K562 (cell line): ENCODE measurements around the gene PPIL1. TPM values are rescaled to one million over a fixed set of nuclear protein-coding genes. Genes with fewer than 3 reads are reported as not detected.

Experiments
- polyA plus RNA-seq, 8 experiments: library from polyadenylated mRNA; depleted of rRNA in 4 of 8; stranded (reverse) in 5 of 8; unstranded in 3 of 8; fragments of >200 nt; fragmentation: Nextera tagmentation in 2 of 8; fragmentation: Illumina TruSeq in 1 of 8; extraction: Ambion mirVana in 2 of 8; extraction: Trizol in 1 of 8; gene quantifications; 2 replicates each; pipeline versions ENCODE4 v1.2.1 to v1.2.3, GENCODE V29; 2011 to 2014; ENCODE audit warnings: inconsistent platforms in 1 of 8, missing spikeins in 1 of 8
- total RNA-seq, 7 experiments: library from RNA; depleted of rRNA in 6 of 7; stranded (reverse); fragments of >200 nt in 6 of 7; fragmentation: Illumina TruSeq in 2 of 7; extraction: Trizol in 2 of 7; gene quantifications; 2 replicates each; pipeline versions ENCODE4 v1.2.1 to v1.2.3, GENCODE V29; 2011 to 2021; ENCODE audit warnings: low replicate concordance in 1 of 7
- TF ChIP-seq, protein P1 (sequence below): fragments of 200-600 bp; sonication (generic); IDR thresholded peaks from one replicate; pipeline ENCODE4 v1.6.1; 2012; ENCODE audit warnings: mild to moderate bottlenecking, low read depth, low read length, inconsistent platforms

The PPIL1 gene
- total and polyA plus RNA-seq, 9 of the 15 experiments (the other 6 are each of a cell fraction or from before 2014, with no cell fraction given) = 65.8 to 205 (median 130) TPM

DNA sequence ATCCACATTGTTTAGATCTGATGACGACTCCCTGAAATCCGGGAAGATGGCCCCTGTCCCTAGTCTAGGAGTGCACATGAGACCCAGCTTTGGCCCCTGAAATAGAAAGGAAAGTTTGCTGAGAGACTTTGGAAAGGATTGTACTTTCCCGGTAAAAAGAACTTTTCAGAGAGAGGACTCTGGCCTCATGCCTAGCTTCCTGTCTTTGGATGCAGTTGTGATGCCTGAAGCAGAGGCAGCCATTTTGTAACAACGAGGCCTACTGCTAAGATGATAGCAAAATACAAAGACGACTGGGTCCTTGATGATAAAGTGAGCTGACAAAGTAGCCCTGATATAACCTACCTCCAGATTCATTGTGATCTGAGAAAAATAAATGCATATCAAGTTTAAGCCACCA, 42.3 kb downstream of the PPIL1 start (continued):
- TF ChIP-seq, protein P1, sequence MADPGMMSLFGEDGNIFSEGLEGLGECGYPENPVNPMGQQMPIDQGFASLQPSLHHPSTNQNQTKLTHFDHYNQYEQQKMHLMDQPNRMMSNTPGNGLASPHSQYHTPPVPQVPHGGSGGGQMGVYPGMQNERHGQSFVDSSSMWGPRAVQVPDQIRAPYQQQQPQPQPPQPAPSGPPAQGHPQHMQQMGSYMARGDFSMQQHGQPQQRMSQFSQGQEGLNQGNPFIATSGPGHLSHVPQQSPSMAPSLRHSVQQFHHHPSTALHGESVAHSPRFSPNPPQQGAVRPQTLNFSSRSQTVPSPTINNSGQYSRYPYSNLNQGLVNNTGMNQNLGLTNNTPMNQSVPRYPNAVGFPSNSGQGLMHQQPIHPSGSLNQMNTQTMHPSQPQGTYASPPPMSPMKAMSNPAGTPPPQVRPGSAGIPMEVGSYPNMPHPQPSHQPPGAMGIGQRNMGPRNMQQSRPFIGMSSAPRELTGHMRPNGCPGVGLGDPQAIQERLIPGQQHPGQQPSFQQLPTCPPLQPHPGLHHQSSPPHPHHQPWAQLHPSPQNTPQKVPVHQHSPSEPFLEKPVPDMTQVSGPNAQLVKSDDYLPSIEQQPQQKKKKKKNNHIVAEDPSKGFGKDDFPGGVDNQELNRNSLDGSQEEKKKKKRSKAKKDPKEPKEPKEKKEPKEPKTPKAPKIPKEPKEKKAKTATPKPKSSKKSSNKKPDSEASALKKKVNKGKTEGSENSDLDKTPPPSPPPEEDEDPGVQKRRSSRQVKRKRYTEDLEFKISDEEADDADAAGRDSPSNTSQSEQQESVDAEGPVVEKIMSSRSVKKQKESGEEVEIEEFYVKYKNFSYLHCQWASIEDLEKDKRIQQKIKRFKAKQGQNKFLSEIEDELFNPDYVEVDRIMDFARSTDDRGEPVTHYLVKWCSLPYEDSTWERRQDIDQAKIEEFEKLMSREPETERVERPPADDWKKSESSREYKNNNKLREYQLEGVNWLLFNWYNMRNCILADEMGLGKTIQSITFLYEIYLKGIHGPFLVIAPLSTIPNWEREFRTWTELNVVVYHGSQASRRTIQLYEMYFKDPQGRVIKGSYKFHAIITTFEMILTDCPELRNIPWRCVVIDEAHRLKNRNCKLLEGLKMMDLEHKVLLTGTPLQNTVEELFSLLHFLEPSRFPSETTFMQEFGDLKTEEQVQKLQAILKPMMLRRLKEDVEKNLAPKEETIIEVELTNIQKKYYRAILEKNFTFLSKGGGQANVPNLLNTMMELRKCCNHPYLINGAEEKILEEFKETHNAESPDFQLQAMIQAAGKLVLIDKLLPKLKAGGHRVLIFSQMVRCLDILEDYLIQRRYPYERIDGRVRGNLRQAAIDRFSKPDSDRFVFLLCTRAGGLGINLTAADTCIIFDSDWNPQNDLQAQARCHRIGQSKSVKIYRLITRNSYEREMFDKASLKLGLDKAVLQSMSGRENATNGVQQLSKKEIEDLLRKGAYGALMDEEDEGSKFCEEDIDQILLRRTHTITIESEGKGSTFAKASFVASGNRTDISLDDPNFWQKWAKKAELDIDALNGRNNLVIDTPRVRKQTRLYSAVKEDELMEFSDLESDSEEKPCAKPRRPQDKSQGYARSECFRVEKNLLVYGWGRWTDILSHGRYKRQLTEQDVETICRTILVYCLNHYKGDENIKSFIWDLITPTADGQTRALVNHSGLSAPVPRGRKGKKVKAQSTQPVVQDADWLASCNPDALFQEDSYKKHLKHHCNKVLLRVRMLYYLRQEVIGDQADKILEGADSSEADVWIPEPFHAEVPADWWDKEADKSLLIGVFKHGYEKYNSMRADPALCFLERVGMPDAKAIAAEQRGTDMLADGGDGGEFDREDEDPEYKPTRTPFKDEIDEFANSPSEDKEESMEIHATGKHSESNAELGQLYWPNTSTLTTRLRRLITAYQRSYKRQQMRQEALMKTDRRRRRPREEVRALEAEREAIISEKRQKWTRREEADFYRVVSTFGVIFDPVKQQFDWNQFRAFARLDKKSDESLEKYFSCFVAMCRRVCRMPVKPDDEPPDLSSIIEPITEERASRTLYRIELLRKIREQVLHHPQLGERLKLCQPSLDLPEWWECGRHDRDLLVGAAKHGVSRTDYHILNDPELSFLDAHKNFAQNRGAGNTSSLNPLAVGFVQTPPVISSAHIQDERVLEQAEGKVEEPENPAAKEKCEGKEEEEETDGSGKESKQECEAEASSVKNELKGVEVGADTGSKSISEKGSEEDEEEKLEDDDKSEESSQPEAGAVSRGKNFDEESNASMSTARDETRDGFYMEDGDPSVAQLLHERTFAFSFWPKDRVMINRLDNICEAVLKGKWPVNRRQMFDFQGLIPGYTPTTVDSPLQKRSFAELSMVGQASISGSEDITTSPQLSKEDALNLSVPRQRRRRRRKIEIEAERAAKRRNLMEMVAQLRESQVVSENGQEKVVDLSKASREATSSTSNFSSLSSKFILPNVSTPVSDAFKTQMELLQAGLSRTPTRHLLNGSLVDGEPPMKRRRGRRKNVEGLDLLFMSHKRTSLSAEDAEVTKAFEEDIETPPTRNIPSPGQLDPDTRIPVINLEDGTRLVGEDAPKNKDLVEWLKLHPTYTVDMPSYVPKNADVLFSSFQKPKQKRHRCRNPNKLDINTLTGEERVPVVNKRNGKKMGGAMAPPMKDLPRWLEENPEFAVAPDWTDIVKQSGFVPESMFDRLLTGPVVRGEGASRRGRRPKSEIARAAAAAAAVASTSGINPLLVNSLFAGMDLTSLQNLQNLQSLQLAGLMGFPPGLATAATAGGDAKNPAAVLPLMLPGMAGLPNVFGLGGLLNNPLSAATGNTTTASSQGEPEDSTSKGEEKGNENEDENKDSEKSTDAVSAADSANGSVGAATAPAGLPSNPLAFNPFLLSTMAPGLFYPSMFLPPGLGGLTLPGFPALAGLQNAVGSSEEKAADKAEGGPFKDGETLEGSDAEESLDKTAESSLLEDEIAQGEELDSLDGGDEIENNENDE = no peak
